H54 (cell line): ENCODE data around the gene GCFC2.

Experiments used
- DNase-seq: peaks from one replicate; pipeline ENCODE4 v3.0.0; 2011; ENCODE audit warnings: low spot score, mixed read lengths; ENCODE audit not compliant: insufficient read length
- FAIRE-seq: peaks from 3 replicates; lab custom pipeline; 2011; peaks lifted over from hg19 to GRCh38; lab: Jason Lieb, UNC
- POLR2A ChIP-seq: IDR thresholded peaks from 2 replicates; pipeline ENCODE4 v1.6.1; 2011; ENCODE audit warnings: low read depth, mild to moderate bottlenecking, low read length

Gene GCFC2

DNA sequence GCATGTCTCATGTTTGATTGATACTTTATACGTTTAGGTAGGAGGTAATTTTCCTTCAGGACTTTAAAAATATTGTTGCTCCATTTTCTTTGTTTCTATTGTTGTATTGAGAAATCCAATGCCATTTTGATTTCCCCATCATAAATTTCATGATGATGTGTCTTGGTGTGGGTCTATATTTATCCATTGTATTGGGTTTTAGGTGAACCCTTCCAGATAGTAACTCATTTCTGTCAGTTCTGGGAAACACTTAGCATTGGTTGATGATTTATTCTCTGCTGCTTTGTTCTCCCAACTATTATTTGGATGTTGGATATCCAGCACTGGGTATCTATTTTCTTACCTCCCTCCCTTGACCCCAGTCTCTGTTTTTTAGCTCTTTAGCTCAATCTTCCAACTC, 54.2 kb downstream of the GCFC2 start:
- DNase-seq = no peak
- FAIRE-seq = no peak
- TF ChIP-seq POLR2A = no peak

DNA sequence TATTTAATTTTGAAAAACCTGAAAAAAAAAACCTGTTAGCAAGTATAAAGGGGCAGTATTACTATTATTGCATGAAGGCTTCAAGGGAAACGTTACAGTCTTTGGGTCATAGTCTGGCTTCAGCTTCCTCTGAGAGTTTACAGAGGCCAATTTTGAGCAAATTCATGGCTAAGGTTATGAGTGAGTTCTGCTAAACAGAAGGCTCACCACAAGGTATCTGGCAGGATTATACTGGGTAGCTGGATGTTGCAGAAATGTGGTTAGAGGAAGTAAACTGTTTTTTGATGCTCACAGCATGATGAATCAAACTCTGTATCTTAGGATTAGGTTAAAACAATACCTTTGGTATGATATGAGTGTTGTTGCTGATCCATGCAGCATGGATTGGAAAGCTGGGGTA, 54.9 kb downstream of the GCFC2 start:
- FAIRE-seq = no peak
- no peak for DNase-seq
- no peak for TF ChIP-seq POLR2A

- FAIRE-seq = peak; percentile 23
- no peak for TF ChIP-seq POLR2A
- no peak for DNase-seq
Observed at GRCh38 chr2:75654012-75654411, 56.7 kb downstream of the GCFC2 start.

DNA sequence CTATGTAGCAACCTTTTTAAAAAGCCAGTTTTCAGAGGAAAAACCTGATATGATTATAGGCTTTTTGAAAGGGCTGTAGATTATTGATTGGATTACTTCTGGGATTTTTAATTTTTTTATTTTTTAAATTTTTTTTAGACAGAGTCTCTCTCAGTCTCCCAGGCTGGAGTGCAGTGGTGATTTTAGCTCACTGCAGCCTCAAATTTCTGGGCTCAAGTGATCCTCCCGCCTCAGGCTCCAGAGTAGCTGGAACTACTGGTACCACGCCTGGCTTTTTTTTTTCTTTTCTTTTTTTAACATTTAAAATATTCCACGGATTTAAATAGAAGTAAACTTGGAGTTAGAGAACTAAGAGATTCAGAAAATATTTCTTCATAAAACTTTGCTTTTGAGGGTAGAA, 62.9 kb downstream of the GCFC2 start:
- no peak for FAIRE-seq
- DNase-seq = no peak
- no peak for TF ChIP-seq POLR2A

DNA sequence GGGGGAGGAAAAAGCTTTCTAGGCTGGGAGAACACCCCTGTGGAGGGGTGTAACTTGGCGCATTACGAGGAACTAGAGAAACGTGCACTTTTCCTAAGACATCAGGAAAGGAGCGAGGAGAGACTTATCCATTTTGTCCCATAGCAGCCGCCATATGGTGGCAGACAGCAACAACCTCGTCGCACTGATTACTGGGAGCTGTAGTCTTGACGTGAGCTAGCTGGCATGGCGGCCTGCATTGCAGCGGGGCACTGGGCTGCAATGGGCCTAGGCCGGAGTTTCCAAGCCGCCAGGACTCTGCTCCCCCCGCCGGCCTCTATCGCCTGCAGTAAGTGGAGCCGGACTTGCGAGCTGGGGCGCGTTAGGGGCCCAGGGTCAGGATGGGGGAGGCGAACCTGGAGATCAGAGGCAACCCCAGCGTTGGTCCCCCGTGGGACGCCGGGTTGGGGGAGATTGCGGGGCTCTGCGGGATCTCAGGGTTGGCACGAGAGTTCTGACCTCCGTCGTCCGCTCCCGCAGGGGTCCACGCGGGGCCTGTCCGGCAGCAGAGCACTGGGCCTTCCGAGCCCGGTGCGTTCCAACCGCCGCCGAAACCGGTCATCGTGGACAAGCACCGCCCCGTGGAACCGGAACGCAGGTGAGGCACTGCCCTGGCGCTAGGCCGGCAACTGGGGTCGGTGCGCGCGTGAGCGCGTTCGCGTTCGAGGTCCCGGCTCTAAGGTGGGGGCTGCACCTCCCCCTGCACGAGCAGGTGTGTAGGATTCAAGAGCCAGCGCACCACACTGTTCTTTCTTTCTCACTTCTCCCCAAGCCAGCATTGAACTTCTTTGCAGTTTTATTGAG, 63.9 kb downstream of the GCFC2 start, which contains the start of gene MRPL19:
Gene MRPL19, plus strand, starts transcription at position 201 of the 843 bp plus-strand sequence. Its CDS starts 25 bp downstream, at position 226.
- peak; percentile 59 for TF ChIP-seq POLR2A
- DNase-seq (peak; percentile 79), FAIRE-seq (peak; percentile 88)

DNA sequence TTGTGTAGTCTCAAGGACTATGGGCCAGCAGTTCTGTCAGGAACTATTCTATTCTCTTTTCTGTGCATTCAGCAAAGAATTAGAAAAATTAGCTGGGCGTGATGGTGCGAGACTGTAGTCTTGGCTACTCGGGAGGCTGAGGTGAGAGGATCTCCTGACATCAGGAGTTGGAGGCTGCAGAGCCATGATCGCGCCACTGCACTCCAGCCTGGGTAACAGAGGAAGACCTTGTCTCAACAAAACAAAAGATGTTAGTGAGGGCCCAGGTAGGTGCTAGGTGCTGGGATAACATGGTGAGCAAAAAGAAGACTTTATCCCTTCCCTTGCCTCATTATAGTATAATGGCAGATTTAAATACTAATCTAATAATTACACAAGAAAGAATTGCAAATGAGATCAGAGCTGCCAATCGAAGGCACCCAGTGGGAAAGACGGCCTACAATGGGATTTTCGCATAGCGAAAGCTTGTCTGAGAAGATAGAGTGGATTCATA, 64.6 kb downstream of the GCFC2 start:
- no peak for FAIRE-seq
- no peak for TF ChIP-seq POLR2A
- no peak for DNase-seq

DNA sequence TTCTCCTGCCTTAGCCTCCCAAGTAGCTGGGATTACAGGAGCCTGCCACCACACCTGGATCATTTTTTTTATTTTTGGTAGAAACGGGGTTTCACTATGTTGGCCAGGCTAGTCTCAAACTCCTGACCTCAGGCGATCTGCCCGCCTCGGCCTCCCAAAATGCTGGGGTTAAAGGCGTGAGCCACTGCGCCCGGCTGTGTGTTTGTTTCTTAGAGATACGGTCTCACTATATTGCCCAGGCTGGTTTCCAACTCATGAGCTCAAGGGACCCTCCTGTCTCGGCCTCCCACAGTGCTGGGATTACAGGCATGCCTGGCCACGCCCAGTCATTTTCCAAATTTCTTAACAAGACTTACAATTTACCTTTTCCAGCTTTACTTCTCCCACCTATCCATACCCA, 65.1 kb downstream of the GCFC2 start:
- TF ChIP-seq POLR2A = no peak
- FAIRE-seq = no peak
- no peak for DNase-seq

DNA sequence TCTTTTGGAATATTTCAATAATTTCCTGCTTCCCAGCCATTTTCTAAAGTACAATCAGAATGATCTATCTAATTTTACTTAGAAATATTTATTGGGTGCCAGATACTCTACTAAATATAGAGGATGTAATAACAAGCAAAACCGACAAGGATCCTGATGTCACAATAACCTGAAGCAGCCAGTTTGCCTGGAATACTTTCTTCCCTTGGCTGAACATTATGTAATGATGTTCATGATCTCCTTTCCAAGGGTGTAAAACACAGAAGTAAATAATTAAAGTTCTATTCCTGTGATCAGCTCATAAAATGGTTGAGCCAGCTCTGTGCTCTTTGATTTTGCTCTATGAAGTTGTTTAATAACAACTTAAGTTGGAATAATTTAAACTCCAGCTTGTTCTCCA, 66.7 kb downstream of the GCFC2 start:
- TF ChIP-seq POLR2A = no peak
- DNase-seq (no peak), FAIRE-seq (no peak)

GRCh38 chr2:75641587-75641986, 69.1 kb downstream of the GCFC2 start:
- DNase-seq (no peak), FAIRE-seq (no peak)
- TF ChIP-seq POLR2A = no peak

- peak; percentile 37 for DNase-seq
- TF ChIP-seq POLR2A = no peak
- FAIRE-seq = peak; percentile 87
Observed at GRCh38 chr2:75640621-75641121, 70.0 kb downstream of the GCFC2 start.

- DNase-seq = no peak
- no peak for TF ChIP-seq POLR2A
- no peak for FAIRE-seq
Observed at GRCh38 chr2:75637568-75637967, 73.1 kb downstream of the GCFC2 start.

DNA sequence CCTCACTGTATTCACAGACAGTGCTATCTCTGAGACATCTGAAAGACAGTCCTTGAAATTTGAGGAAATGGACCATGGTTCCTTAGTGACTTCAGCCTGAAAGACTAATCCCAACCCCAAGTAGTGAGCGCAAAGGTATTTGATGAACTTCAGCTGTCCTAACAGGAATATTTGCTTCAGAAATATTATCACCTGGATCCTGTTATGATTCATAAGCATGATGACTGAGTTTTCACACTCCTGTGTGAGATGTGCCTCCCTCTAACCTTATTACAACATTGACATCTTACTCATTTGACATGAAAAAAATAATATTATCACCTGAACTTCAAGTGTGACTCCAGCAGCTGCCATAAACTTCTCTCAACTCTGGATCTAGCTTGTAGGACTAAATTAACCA, 75.8 kb downstream of the GCFC2 start:
- TF ChIP-seq POLR2A = no peak
- DNase-seq (no peak), FAIRE-seq (no peak)

- no peak for TF ChIP-seq POLR2A
- DNase-seq (no peak), FAIRE-seq (no peak)
Observed at GRCh38 chr2:75633620-75634019, 77.1 kb downstream of the GCFC2 start.

- TF ChIP-seq POLR2A = no peak
- DNase-seq (no peak), FAIRE-seq (no peak)
Observed at GRCh38 chr2:75632813-75633212, 77.9 kb downstream of the GCFC2 start.

GRCh38 chr2:75632091-75632701, 78.5 kb downstream of the GCFC2 start:
- no peak for FAIRE-seq
- no peak for TF ChIP-seq POLR2A
- no peak for DNase-seq
